K562 (cell line): Measurements from ENCODE around the gene TCFL5. TPM values are rescaled to one million over a fixed set of nuclear protein-coding genes. Genes with fewer than 3 reads are reported as not detected.
A peak's percentile ranks its signal among the peaks of the same experiment; 100 is the strongest.

ENCODE experiments used
- ASH1L ChIP-seq: fragments of 450-650 bp; IDR thresholded peaks from 2 replicates; pipeline ENCODE4 v1.6.1; 2018; ENCODE audit warnings: borderline replicate concordance, mild to moderate bottlenecking, low read depth; ENCODE audit not compliant: partially characterized antibody
- E2F3 ChIP-seq: fragments of 250-450 bp; sonication (Bioruptor Pico); IDR thresholded peaks from 2 replicates; pipeline ENCODE4 v1.4.0; 2020; ENCODE audit warnings: mild to moderate bottlenecking
- HDAC3 ChIP-seq: fragments of 450-650 bp; IDR thresholded peaks from 2 replicates; pipeline ENCODE4 v1.6.1; 2018; ENCODE audit warnings: borderline replicate concordance, mild to moderate bottlenecking, moderate library complexity; ENCODE audit not compliant: partially characterized antibody
- ILK ChIP-seq: fragments of 450-650 bp; IDR thresholded peaks from 2 replicates; pipeline ENCODE4 v1.6.1; 2016; ENCODE audit warnings: missing genetic modification characterization, low read depth, mild to moderate bottlenecking, missing compliant biosample characterization, moderate library complexity, borderline replicate concordance
- MCM2 ChIP-seq: fragments of 450-650 bp; IDR thresholded peaks from 2 replicates; pipeline ENCODE4 v1.6.1; 2017; ENCODE audit warnings: low read depth, mild to moderate bottlenecking
- RAD51 ChIP-seq: fragments of 450-650 bp; IDR thresholded peaks from 2 replicates; pipeline ENCODE4 v1.7.1; 2016; ENCODE audit warnings: low read depth, mild to moderate bottlenecking, borderline replicate concordance
- SMAD1 ChIP-seq: fragments of 150-350 bp; IDR thresholded peaks from 2 replicates; pipeline ENCODE4 v1.6.1; 2014; ENCODE audit warnings: low read length, low read depth; ENCODE audit not compliant: partially characterized antibody
- SMARCC2 ChIP-seq: fragments of 450-650 bp; IDR thresholded peaks from 2 replicates; pipeline ENCODE4 v1.6.1; 2017; ENCODE audit warnings: antibody characterized with exemption, moderate library complexity, mild to moderate bottlenecking, low read depth
- ZNF444 ChIP-seq: fragments of 250-450 bp; sonication (Bioruptor Pico); IDR thresholded peaks from 2 replicates; pipeline ENCODE4 v1.4.0; 2020; ENCODE audit warnings: mild to moderate bottlenecking, moderate library complexity
- ZNF707 ChIP-seq: fragments of 250-450 bp; sonication (Bioruptor Pico); conservative IDR thresholded peaks from 2 replicates; pipeline ENCODE4 v1.8.0; 2022; ENCODE audit warnings: inconsistent platforms, mild to moderate bottlenecking, moderate library complexity
- polyA plus RNA-seq, 8 experiments: library from polyadenylated mRNA; depleted of rRNA in 4 of 8; stranded (reverse) in 5 of 8; unstranded in 3 of 8; fragments of >200 nt; fragmentation: Nextera tagmentation in 2 of 8; fragmentation: Illumina TruSeq in 1 of 8; extraction: Ambion mirVana in 2 of 8; extraction: Trizol in 1 of 8; gene quantifications; 2 replicates each; pipeline versions ENCODE4 v1.2.1 to v1.2.3, GENCODE V29; 2011 to 2014; ENCODE audit warnings: inconsistent platforms in 1 of 8, missing spikeins in 1 of 8
- total RNA-seq, 7 experiments: library from RNA; depleted of rRNA in 6 of 7; stranded (reverse); fragments of >200 nt in 6 of 7; fragmentation: Illumina TruSeq in 2 of 7; extraction: Trizol in 2 of 7; gene quantifications; 2 replicates each; pipeline versions ENCODE4 v1.2.1 to v1.2.3, GENCODE V29; 2011 to 2021; ENCODE audit warnings: low replicate concordance in 1 of 7
- TF ChIP-seq, protein P1 (sequence below): sonication (generic); IDR thresholded peaks from 2 replicates; pipeline ENCODE4 v1.6.1; 2016
- TF ChIP-seq, protein P2 (sequence below): fragments of 200-800 bp; sonication (Bioruptor generic); IDR thresholded peaks from 2 replicates; pipeline ENCODE4 v1.6.1; 2016; ENCODE audit warnings: missing genetic modification characterization, missing compliant biosample characterization
- TF ChIP-seq, protein P3 (sequence below): fragments of 450-650 bp; IDR thresholded peaks from 2 replicates; pipeline ENCODE4 v1.6.1; 2017; ENCODE audit warnings: antibody characterized with exemption, mild to moderate bottlenecking
- TF ChIP-seq, protein P4 (sequence below): fragments of 450-650 bp; IDR thresholded peaks from 2 replicates; pipeline ENCODE4 v1.6.1; 2018; ENCODE audit warnings: mild to moderate bottlenecking, low read depth; ENCODE audit not compliant: partially characterized antibody

Gene TCFL5
- total and polyA plus RNA-seq, 9 of the 15 experiments (the other 6 are each of a cell fraction or from before 2014, with no cell fraction given) = 1.00 to 12.6 (median 9.1) TPM

DNA sequence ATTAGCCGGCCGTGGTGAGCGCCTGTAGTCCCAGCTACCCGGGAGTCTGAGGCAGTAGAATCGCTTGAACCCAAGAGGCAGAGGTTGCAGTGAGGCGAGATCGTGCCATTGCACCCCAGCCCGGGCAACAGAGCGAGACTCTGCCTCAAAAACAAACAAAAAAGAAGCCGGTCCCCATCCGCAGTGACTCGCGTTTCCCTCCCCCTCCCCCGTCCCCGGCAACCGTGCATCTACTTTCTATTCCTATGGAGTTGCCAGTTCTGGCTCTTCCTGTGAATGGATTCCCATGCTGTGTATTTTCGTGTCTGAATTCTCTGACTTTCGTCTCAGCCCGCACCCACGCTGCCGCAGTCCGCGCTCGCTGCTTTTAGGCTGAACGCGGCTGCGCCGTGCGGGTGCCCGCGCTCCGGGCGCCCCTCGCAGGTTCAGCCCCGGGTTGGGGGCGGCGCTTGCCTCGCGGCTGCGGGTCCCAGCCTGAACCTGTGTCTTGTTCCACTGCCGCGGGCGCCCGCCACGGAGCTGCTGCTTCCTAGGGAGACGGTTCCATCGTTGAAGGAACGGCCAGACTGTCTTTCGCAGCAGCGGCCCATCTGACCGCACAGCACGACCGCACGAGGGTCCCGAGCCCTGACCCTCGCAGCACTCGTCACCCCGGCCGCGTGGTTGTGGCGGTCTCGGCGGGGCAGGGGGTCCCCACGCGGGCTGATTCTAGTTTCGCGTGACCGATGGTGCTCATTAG lies 66.4 kb downstream of the TCFL5 start (continued):
- TF ChIP-seq ZNF707 (CRISPR knock-in tag) = no peak
- TF ChIP-seq ASH1L = no peak
- TF ChIP-seq, protein P1, sequence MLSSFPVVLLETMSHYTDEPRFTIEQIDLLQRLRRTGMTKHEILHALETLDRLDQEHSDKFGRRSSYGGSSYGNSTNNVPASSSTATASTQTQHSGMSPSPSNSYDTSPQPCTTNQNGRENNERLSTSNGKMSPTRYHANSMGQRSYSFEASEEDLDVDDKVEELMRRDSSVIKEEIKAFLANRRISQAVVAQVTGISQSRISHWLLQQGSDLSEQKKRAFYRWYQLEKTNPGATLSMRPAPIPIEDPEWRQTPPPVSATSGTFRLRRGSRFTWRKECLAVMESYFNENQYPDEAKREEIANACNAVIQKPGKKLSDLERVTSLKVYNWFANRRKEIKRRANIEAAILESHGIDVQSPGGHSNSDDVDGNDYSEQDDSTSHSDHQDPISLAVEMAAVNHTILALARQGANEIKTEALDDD = no peak
- TF ChIP-seq, protein P2, sequence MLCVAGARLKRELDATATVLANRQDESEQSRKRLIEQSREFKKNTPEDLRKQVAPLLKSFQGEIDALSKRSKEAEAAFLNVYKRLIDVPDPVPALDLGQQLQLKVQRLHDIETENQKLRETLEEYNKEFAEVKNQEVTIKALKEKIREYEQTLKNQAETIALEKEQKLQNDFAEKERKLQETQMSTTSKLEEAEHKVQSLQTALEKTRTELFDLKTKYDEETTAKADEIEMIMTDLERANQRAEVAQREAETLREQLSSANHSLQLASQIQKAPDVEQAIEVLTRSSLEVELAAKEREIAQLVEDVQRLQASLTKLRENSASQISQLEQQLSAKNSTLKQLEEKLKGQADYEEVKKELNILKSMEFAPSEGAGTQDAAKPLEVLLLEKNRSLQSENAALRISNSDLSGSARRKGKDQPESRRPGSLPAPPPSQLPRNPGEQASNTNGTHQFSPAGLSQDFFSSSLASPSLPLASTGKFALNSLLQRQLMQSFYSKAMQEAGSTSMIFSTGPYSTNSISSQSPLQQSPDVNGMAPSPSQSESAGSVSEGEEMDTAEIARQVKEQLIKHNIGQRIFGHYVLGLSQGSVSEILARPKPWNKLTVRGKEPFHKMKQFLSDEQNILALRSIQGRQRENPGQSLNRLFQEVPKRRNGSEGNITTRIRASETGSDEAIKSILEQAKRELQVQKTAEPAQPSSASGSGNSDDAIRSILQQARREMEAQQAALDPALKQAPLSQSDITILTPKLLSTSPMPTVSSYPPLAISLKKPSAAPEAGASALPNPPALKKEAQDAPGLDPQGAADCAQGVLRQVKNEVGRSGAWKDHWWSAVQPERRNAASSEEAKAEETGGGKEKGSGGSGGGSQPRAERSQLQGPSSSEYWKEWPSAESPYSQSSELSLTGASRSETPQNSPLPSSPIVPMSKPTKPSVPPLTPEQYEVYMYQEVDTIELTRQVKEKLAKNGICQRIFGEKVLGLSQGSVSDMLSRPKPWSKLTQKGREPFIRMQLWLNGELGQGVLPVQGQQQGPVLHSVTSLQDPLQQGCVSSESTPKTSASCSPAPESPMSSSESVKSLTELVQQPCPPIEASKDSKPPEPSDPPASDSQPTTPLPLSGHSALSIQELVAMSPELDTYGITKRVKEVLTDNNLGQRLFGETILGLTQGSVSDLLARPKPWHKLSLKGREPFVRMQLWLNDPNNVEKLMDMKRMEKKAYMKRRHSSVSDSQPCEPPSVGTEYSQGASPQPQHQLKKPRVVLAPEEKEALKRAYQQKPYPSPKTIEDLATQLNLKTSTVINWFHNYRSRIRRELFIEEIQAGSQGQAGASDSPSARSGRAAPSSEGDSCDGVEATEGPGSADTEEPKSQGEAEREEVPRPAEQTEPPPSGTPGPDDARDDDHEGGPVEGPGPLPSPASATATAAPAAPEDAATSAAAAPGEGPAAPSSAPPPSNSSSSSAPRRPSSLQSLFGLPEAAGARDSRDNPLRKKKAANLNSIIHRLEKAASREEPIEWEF (CRISPR knock-in tag) = no peak
- no peak for TF ChIP-seq ILK (tag)
- TF ChIP-seq RAD51 = no peak
- TF ChIP-seq, protein P3, sequence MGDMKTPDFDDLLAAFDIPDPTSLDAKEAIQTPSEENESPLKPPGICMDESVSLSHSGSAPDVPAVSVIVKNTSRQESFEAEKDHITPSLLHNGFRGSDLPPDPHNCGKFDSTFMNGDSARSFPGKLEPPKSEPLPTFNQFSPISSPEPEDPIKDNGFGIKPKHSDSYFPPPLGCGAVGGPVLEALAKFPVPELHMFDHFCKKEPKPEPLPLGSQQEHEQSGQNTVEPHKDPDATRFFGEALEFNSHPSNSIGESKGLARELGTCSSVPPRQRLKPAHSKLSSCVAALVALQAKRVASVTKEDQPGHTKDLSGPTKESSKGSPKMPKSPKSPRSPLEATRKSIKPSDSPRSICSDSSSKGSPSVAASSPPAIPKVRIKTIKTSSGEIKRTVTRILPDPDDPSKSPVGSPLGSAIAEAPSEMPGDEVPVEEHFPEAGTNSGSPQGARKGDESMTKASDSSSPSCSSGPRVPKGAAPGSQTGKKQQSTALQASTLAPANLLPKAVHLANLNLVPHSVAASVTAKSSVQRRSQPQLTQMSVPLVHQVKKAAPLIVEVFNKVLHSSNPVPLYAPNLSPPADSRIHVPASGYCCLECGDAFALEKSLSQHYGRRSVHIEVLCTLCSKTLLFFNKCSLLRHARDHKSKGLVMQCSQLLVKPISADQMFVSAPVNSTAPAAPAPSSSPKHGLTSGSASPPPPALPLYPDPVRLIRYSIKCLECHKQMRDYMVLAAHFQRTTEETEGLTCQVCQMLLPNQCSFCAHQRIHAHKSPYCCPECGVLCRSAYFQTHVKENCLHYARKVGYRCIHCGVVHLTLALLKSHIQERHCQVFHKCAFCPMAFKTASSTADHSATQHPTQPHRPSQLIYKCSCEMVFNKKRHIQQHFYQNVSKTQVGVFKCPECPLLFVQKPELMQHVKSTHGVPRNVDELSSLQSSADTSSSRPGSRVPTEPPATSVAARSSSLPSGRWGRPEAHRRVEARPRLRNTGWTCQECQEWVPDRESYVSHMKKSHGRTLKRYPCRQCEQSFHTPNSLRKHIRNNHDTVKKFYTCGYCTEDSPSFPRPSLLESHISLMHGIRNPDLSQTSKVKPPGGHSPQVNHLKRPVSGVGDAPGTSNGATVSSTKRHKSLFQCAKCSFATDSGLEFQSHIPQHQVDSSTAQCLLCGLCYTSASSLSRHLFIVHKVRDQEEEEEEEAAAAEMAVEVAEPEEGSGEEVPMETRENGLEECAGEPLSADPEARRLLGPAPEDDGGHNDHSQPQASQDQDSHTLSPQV = peak; percentile 59
- TF ChIP-seq, protein P4, sequence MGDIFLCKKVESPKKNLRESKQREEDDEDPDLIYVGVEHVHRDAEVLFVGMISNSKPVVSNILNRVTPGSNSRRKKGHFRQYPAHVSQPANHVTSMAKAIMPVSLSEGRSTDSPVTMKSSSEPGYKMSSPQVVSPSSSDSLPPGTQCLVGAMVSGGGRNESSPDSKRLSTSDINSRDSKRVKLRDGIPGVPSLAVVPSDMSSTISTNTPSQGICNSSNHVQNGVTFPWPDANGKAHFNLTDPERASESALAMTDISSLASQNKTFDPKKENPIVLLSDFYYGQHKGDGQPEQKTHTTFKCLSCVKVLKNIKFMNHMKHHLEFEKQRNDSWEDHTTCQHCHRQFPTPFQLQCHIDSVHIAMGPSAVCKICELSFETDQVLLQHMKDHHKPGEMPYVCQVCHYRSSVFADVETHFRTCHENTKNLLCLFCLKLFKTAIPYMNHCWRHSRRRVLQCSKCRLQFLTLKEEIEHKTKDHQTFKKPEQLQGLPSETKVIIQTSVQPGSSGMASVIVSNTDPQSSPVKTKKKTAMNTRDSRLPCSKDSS = no peak
- no peak for TF ChIP-seq SMARCC2
- no peak for TF ChIP-seq SMAD1
- peak; percentile 73 for TF ChIP-seq ZNF444 (CRISPR knock-in tag)
- no peak for TF ChIP-seq MCM2
- no peak for TF ChIP-seq E2F3 (CRISPR knock-in tag)
- no peak for TF ChIP-seq HDAC3
